HG03378 (cell line): ENCODE measurements around the gene PPP1R2C.

Experiments used
- ATAC-seq: cut with Tn5 transposase; IDR thresholded peaks from one replicate; pipeline ENCODE4 v1.9.1; 2021; ENCODE audit warnings: mild to moderate bottlenecking, moderate library complexity; ENCODE audit not compliant: unreplicated experiment

PPP1R2C gene

DNA sequence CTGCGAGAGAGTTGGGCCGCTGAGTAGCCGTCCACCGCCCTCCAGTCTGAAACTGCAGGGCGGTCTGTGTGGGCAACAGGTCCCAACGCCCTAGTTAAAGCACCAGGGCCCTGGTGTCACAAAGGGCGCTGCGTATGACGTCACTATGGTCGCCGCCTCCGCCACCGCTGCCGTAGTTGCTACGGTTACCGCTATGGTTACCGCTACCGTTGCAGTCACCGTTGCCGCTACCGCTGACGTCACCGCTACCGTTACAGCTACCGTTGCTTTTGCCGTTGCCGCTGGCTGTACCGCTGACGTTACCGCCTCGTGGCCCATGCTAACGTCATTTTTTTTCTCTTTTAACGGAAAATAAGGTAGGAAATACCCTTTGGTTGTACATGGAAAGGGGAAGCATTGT, at the start of gene PPP1R2C:
PPP1R2C (minus strand) TSS at position 68 of the 400 bp plus-strand sequence. CDS start 84 bp downstream, outside the sequence.
- no peak for ATAC-seq

DNA sequence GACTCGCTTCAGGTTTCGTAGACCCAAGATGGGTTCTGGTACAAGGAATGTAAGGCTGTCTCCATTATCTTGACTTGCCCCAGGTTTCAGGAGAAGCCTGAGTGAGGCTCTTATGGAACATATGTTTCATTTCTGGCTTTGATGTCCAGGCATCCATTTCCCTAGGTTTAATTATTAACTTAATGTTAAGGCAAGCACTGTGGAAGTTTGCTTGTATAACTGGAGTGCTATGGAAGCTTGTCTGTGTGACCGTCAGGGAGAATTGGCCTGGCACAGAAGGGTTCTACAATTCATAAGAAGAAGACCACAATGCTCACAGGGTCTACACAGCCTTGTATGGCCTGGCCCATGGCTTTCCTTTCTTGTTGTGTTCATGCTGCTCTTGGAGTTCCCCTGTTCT, 47.2 kb upstream of the PPP1R2C start:
- no peak for ATAC-seq

DNA sequence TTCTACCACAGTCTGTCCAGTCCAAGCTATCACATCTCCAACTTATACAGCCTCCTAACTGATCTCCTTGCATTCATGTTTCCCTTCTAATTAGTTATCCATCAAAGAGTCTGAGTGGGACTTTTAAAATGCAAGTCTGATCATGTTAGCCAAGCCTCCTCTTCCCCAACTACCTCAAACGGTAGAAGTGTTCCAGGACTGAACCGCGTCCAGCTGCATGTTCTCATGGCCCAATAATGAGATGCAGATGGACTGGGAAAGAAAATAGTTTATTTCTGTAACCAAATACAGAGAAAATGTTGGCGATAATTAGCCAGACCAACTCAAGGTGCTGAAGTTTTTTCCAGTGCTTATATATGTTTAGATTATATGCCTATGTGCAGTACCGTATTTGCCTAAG, 46.6 kb upstream of the PPP1R2C start:
- no peak for ATAC-seq

GRCh38 chrX:42823443-42823842, 45.5 kb upstream of the PPP1R2C start:
- no peak for ATAC-seq

- no peak for ATAC-seq
Measured at GRCh38 chrX:42821803-42822443, 44.0 kb upstream of the PPP1R2C start.

GRCh38 chrX:42818151-42818921, 40.4 kb upstream of the PPP1R2C start:
- ATAC-seq: no peak

DNA sequence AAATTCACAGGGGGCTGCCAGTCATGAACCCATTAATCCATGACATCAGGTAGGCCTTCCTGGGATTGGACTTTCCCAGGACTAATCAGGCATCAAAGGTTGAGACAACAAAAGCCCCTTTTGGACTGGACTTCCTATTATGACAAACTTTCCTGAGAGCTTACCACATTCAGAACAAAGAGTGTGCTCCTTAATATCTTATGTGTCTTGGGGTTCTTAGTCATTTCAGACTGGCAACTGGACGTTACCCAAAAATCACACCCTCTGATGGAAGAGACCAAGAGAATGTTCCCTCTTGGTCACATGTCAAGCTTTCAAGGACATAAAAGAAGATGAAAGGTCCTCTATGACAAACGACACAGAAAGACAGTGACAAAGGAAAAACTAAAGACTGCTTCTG, 31.6 kb upstream of the PPP1R2C start:
- no peak for ATAC-seq

- no peak for ATAC-seq
Measured at GRCh38 chrX:42807393-42807792, 29.4 kb upstream of the PPP1R2C start.

DNA sequence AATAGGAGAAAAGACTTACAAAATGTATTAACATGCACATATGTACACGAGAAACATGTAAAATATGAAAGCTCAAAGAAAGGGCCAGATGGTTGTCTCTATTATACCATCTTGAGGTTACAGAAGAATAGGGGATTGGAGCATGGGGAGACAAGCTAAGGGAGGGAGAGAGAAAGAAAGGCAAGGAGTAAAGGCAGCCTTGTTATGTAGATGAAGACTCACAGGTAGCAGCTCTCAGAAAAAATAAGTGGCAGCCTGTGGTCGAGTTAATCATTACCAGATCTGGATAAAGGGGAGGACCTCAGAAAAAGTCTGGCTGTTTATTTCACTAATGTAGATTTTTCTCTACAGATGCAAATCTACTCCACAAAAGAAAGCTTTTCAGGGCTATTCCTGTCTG, 26.6 kb upstream of the PPP1R2C start:
- ATAC-seq: no peak

DNA sequence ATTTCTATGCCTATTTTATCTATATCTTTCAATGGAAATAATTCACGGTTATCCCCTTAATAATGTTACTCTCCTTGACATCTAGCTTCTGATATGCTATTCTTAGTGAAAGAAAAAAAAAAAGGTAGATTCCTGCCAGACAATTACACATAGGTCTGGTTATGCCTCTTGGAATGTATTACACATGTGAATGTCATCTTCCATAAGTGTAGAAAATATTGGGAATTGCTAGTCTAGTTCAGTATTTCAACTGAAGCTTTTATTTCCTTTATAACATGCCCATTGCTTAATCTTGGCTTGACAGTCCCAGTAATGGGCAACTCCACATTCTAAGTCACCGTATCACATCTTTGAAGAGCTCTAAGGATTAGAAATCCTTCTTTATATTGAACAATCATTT, 25.4 kb upstream of the PPP1R2C start:
- ATAC-seq: no peak

DNA sequence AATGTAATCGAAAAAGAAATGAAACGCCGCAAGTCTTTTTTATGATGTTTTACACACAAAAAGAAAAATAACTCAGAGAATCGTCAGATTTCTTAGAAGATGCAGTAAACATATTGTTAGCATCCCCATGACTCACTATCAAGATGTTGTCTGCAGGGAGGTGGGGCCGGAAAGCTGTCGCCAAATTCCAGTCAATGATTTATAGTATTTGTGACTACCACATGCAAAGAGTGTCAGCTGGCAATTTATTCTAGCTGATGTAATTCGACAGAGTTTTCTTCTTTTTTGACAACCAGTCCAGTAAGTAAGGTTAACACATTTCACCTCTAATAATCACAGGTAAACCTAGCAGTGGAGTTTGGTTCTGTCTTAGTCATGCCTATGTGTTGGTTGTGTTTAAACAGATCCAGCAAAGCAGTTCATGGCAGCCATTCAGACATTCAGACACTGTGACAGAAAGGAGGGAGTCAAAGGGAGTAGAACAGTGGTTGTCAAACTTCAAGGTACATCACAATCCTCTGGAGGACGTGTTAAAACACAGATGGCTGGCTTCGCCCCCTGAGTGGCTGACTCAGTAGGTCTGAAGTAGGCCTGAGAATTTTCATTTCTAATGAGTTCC, 19.8 kb upstream of the PPP1R2C start:
- ATAC-seq: no peak

- ATAC-seq: no peak
Measured at GRCh38 chrX:42783451-42783850, 5.5 kb upstream of the PPP1R2C start.

DNA sequence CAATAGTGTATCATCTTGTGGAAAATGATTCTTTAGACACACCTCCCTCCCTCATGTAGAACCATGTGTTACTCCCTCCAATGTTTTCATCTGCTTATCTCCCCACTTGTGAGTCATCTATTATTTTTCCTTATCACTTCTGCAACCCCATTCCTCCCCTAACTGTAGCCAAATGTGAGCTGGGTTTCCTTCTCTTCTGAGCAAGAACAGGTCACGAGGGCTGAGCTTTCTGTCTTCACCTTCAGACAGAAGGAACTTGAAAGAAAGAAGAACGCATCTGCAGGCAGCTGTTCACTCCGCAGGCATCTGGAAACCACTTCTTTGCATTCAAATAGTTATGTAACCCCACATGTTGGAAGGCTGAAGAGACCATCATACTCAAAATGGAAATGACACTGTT, 1.8 kb downstream of the PPP1R2C start:
- no peak for ATAC-seq

DNA sequence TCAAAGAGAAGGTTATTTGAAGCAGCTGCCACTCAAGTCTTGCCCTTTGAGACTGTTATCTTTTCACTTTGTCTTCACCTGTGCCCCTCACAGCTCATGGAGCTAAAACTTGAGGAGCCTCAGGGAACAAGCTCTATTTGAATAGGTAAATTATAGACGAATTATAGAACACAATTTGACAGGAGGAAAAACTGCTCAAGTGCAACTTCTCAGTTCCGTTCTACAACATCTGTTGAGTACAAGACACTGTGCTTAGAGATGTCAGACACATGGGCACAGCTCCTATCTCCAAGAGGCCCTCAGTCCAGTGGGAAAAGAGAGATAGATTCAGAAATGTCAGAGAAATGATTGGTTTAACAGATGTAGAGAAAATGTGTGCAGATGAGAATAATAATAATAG, 5.1 kb downstream of the PPP1R2C start:
- no peak for ATAC-seq

GRCh38 chrX:42771506-42772335, 6.2 kb downstream of the PPP1R2C start:
- ATAC-seq: no peak

DNA sequence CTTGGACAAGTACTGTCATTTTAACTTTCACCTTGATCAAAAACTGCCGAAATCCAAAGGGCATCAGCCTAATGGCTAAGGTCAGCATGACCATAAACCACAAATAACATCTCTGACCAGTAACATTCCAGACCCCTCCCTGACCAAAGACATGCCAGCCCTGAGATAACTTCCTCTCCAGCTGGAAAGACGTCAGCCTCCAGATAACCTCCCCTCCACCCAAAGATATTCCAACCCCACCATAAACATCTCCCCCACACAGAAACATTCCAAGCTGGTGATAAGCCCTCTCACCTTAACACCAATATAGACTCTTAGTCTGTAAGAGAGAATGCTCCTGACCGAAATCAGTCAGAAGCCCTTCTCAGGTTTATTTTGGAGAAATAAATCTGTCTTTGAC, 7.4 kb downstream of the PPP1R2C start:
- no peak for ATAC-seq

- ATAC-seq: no peak
Measured at GRCh38 chrX:42759881-42760280, 18.1 kb downstream of the PPP1R2C start.

GRCh38 chrX:42755815-42756214, 22.1 kb downstream of the PPP1R2C start:
- ATAC-seq: no peak

- no peak for ATAC-seq
Measured at GRCh38 chrX:42754603-42755002, 23.4 kb downstream of the PPP1R2C start.

- no peak for ATAC-seq
Measured at GRCh38 chrX:42754115-42754514, 23.8 kb downstream of the PPP1R2C start.

GRCh38 chrX:42752730-42753129, 25.2 kb downstream of the PPP1R2C start:
- ATAC-seq: no peak
